Endothelial cell (in vitro differentiated cells): ENCODE data around the gene EHBP1. TPM values are rescaled to one million over a fixed set of nuclear protein-coding genes. Genes with fewer than 3 reads are reported as not detected.

Experiments
- DNase-seq: peaks from one replicate; pipeline ENCODE4 v3.0.0; 2021; ENCODE audit warnings: low spot score
- H3K27ac Mint-ChIP-seq: one replicate; pipeline ENCODE4 v1.8.0; 2021; ENCODE audit warnings: mixed read lengths, inconsistent platforms; ENCODE audit not compliant: unreplicated experiment
- H3K27me3 Mint-ChIP-seq: one replicate; pipeline ENCODE4 v1.8.0; 2021; ENCODE audit warnings: mild to moderate bottlenecking, moderate library complexity, mixed read lengths, inconsistent platforms; ENCODE audit not compliant: unreplicated experiment
- H3K36me3 Mint-ChIP-seq: one replicate; pipeline ENCODE4 v1.8.0; 2021; ENCODE audit warnings: mild to moderate bottlenecking, low read depth, mixed read lengths, inconsistent platforms; ENCODE audit not compliant: unreplicated experiment
- H3K4me1 Mint-ChIP-seq: one replicate; pipeline ENCODE4 v1.8.0; 2021; ENCODE audit warnings: mild to moderate bottlenecking, mixed read lengths, inconsistent platforms; ENCODE audit not compliant: unreplicated experiment
- H3K4me3 Mint-ChIP-seq: one replicate; pipeline ENCODE4 v1.8.0; 2021; ENCODE audit warnings: mild to moderate bottlenecking, mixed read lengths, inconsistent platforms; ENCODE audit not compliant: unreplicated experiment
- H3K9me3 Mint-ChIP-seq: one replicate; pipeline ENCODE4 v1.8.0; 2021; ENCODE audit warnings: mixed read lengths, inconsistent platforms; ENCODE audit not compliant: unreplicated experiment
- total RNA-seq: library from RNA; stranded (reverse); fragmentation: NEBNext Ultra II Directional; extraction: Animal tissue kit (Norgen Biotek cat#: 25700); gene quantifications from one replicate; pipeline ENCODE4 v1.2.1, GENCODE V29; 2021; ENCODE audit not compliant: unreplicated experiment
- TF ChIP-seq, protein P1 (sequence below): fragments of 200-600 bp; sonication (generic); IDR thresholded peaks from one replicate; pipeline ENCODE4 v1.5.0; 2021; ENCODE audit warnings: antibody characterized with exemption; ENCODE audit not compliant: unreplicated experiment

Gene EHBP1
- total RNA-seq, 1 donor from 2014 or later: 54.4 TPM

DNA sequence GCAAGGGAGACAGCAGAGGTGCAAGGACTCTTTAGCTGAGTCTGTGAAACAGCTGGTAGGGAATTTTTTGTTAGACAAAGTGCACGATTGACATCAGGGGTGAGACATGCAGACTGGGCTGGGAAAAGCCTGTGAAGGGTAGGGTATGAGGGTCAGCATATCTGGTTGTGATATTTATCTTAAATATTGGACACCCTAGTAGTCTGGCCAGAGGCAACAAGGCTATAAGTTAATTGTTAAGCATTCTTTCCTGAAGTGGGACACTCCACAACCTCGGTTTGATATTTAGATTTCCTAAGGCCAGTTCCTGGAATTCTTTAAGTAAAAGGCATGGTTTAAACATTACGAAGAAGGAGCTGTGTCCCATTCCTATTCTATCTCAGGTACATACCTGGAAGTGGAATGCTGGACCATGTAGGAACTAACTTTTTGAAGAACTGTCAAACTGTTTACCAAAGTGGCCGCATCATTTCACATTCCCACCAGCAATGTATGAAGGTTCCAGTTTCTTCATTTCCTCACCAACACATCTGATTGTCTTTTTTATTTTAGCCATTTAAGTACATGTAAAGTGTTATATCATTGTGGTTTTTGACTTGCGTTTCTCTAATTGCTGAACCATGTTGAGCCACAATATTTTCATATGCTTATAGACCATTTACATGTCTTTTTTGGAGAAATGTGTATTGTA is 22.5 kb downstream of the EHBP1 start:
- Mint-ChIP-seq H3K4me1 (peaks cover 29% of the 10 kb centered on the region), H3K36me3 (peaks cover 18% of the 10 kb centered on the region), H3K27ac (no peak overlapping the region), H3K27me3 (peaks cover 4% of the 10 kb centered on the region), H3K4me3 (no peak overlapping the region), H3K9me3 (peaks cover 6% of the 10 kb centered on the region)
- TF ChIP-seq, protein P1, sequence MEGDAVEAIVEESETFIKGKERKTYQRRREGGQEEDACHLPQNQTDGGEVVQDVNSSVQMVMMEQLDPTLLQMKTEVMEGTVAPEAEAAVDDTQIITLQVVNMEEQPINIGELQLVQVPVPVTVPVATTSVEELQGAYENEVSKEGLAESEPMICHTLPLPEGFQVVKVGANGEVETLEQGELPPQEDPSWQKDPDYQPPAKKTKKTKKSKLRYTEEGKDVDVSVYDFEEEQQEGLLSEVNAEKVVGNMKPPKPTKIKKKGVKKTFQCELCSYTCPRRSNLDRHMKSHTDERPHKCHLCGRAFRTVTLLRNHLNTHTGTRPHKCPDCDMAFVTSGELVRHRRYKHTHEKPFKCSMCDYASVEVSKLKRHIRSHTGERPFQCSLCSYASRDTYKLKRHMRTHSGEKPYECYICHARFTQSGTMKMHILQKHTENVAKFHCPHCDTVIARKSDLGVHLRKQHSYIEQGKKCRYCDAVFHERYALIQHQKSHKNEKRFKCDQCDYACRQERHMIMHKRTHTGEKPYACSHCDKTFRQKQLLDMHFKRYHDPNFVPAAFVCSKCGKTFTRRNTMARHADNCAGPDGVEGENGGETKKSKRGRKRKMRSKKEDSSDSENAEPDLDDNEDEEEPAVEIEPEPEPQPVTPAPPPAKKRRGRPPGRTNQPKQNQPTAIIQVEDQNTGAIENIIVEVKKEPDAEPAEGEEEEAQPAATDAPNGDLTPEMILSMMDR: no peak
- DNase-seq: no peak

DNA sequence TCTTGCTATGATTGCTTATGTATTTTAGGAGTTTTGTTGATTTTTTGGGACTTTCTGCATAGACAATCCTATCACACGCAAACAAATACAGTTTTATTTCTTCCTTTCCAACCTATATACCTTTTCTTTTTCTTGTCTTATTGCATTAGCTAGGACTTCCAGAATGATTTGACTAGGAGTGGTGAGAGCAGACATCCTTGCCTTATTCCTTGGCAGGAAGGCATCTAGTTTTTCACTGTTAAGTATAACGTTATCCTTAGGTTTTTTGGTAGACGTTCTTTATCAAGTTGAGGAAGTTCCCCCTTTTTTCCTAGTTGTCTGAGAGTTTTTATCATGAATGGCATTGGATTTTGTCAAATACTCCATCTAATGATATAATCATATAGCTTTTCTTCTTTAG is 25.8 kb downstream of the EHBP1 start:
- Mint-ChIP-seq H3K4me1 (peaks cover 8% of the 10 kb centered on the region), H3K36me3 (peaks cover 18% of the 10 kb centered on the region), H3K27me3 (peaks cover 4% of the 10 kb centered on the region), H3K4me3 (no peak overlapping the region), H3K27ac (no peak overlapping the region), H3K9me3 (peaks cover 6% of the 10 kb centered on the region)
- no peak for DNase-seq
- TF ChIP-seq, protein P1: no peak

DNA sequence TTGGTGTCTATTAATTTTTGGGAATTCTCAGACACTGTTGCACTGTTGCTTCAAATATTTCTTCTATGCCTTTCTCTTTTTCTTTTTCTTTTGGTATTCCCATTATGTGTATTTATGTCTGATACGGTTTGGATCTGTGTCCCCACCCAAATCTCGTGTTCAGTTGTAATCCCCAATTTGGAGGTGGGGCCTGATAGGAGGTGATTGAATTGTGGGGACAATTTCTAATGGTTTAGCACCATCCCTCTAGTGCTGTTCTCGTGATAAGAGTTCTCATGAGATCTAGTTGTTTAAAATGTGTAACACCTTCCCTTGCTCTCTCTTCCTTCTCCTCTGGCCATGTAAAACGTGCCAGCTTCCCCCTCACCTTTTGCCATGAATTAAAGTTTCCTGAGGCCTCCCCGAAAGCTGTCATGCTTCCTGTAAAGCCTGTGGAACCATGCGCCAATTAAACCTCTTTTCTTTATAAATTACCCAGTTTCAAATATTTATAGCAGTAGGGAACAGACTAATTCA is 26.8 kb downstream of the EHBP1 start:
- H3K4me1 Mint-ChIP-seq: peaks cover 14% of the 10 kb centered on the region
- no peak for DNase-seq
- H3K27me3 Mint-ChIP-seq: peaks cover 4% of the 10 kb centered on the region
- TF ChIP-seq, protein P1: no peak
- H3K9me3 Mint-ChIP-seq: peaks cover 6% of the 10 kb centered on the region
- no peak overlapping the region for H3K27ac Mint-ChIP-seq
- peaks cover 18% of the 10 kb centered on the region for H3K36me3 Mint-ChIP-seq
- H3K4me3 Mint-ChIP-seq: no peak overlapping the region

DNA sequence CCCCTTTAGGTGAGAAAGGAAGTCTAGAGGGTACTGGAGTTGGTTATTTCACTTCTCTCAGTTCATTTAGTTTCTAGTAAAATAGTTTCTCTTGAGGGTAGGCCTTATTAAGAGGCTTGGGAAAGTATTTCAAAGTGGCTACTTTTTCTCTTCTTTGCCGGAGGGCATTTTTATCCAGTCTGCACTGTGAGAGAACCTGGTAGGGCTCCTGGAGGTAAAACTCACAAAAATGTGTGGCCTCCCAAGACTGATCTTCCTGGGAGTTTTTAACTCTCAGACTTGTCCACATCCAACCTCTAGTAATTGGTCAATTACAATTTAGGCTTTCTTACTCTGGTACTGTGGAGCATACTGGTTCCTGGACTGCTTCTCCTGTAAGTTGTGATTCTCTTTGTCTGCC is 28.0 kb downstream of the EHBP1 start:
- Mint-ChIP-seq H3K9me3 (peaks cover 6% of the 10 kb centered on the region), H3K4me3 (no peak overlapping the region), H3K36me3 (peaks cover 18% of the 10 kb centered on the region), H3K4me1 (peaks cover 12% of the 10 kb centered on the region), H3K27ac (no peak overlapping the region), H3K27me3 (peaks cover 4% of the 10 kb centered on the region)
- no peak for DNase-seq
- TF ChIP-seq, protein P1: no peak

DNA sequence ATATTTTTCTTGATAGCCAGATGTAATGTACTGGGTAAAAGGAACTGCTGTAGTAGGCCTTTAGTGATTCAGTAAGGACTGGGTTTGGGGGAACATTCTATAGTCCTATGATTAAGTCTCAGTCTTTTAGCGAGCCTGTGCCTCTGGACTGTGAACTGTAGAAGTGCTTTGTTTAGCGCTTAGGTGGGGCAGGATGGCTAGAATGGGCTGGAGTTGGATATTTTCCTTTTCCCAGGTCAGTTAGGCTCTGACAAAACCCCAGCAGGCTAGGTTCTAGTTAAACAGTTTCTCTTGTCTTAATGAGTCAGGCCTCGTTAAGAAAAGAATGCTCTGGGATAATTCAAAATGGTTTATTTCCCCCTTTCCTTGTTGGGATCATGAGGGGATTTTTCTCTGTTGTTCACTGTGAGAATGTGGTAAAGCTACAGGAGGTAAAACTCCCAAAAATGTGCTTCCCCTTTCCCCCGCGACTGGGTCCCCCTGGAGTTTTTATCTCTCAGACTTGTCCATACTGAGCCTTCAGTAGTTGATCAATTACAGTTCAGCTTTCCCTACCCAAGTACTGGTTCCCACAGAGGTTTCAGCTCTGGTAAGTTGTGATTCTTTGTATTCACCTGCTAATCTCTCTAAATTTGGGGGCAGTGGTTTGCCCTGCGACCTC is 31.5 kb downstream of the EHBP1 start:
- TF ChIP-seq, protein P1: no peak
- H3K4me1 Mint-ChIP-seq: peaks cover 13% of the 10 kb centered on the region
- H3K36me3 Mint-ChIP-seq: peaks cover 6% of the 10 kb centered on the region
- H3K4me3 Mint-ChIP-seq: no peak overlapping the region
- DNase-seq: no peak
- no peaks in the 10 kb centered on the region for H3K27me3 Mint-ChIP-seq
- no peak overlapping the region for H3K27ac Mint-ChIP-seq
- no peaks in the 10 kb centered on the region for H3K9me3 Mint-ChIP-seq
